Fibroblast of skin of back (primary cell): ENCODE results near the gene KRT81. TPM values are rescaled to one million over a fixed set of nuclear protein-coding genes. Genes with fewer than 3 reads are reported as not detected.

Experiments used
- DNase-seq: peaks from one replicate; pipeline ENCODE4 v3.0.0-alpha.2; 2013
- polyA plus RNA-seq, 2 experiments: library from polyadenylated mRNA; unstranded; fragments of 120-200 nt; gene quantifications; one replicate each; pipeline ENCODE4 v1.2.1, GENCODE V29; 2013; ENCODE audit not compliant: insufficient read length in 2 of 2

The KRT81 gene
- 0.53 TPM for polyA plus RNA-seq (2013, experiment 1 of 2; ENCODE audit: insufficient read length)
- polyA plus RNA-seq (2013, experiment 2 of 2; ENCODE audit: insufficient read length) = 0.66 TPM

DNA sequence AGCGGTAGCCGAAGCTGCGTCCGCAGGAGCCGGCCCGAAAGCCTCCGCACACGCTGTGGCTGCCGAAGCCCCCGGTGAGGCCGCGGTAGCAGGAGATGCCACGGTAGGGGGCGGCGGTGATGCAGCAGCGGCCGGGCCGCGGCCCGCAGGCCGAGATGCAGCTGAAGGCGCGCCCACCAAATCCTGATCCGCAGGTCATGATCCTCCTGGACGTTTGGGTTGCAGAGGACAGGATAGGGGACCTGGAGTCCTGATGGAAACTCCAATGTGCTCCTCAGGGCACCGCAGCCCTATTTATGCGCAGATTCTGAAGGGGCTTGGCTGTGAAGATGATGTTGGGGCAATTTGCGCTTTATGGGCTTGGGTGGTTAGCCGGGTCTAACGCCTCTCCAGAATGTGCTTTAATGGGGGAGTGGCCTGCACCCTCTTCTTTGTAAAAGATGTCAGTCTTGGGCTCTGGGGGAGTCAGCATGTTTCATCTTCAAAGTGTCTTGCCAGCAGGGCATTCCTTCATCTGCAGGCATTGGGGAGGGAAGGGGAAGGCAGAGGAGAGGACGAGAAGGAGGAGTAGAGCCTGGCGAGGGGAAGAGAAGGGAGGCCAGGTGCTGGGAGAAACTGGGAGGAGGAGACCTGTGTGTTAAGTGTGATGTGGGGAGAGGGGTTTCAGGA lies at the start of gene KRT81:
Gene KRT81 (minus strand): TSS at position 268 of the 669 bp plus-strand sequence. CDS start 69 bp downstream, at position 199.
- no peak for DNase-seq

DNA sequence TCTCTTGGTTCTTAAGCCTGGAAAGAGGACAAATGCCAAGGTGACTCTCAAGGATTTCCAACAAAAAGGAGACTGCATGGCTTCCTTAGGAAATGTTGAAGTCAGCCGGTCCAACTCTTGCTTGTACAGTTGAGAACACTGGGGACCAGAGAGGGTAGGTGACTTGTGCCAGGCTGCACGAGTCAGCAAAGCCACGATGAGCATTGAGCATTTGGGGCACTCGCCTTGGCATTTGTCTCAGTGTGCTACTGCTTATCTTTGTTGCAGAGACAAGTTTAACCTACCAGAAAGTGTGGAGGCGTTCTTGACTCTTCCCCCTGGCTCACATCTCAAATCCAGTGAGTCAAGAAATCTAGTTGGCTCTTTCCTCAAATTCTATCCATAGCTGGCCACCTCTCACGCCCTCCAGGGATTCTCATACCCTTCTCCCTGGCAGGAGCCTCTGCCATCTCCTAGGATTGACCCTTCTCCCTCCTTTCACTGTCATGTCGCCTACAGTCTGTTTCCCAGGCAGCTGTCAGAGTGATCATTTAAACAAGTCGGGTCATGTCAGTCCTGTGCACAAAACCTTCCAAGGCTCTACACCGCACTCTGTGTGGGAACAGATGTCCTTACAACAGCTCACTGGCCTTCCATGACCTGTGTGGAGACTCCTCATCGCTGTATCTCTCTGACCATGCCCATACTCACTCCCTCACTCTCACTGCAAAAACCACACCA lies 47.1 kb upstream of the KRT81 start:
- DNase-seq = no peak

DNA sequence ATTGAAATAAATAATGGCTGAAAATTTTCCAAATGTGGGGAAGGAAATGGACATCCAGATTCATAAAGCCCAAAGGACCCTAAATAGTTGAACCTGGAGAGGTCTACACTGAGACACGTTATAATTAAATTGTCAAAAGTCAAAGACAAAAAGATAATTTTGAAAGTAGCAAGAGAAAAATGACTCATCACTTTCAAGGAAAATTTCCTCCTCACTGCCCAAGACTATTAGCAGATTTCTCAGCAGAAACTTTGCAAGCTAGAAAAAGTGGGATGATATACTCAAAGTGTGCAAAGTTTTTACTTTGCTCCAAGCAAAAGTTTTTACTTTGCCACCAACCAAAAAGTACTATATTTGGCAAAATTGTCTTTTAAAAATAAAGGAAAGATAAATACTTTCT lies 45.7 kb upstream of the KRT81 start:
- DNase-seq = no peak

DNA sequence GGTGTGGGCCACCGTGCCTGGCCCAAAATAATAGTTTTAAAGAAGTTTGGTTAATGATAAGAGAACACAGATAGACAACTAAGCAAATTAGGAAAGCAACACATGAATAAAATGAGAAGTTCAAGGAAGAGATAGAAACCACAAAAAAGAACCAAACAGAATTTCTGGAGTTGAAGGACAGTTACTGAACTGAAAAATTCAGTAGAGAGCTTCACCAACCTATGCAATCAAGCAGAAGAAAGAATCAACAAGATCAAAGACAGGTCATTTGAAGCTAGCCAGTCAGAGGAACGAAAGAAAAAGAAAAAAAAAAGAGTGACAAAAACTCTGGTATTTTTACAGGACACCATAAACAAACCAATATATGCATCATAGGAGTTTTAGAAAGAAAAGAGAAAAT lies 45.3 kb upstream of the KRT81 start:
- DNase-seq = no peak

DNA sequence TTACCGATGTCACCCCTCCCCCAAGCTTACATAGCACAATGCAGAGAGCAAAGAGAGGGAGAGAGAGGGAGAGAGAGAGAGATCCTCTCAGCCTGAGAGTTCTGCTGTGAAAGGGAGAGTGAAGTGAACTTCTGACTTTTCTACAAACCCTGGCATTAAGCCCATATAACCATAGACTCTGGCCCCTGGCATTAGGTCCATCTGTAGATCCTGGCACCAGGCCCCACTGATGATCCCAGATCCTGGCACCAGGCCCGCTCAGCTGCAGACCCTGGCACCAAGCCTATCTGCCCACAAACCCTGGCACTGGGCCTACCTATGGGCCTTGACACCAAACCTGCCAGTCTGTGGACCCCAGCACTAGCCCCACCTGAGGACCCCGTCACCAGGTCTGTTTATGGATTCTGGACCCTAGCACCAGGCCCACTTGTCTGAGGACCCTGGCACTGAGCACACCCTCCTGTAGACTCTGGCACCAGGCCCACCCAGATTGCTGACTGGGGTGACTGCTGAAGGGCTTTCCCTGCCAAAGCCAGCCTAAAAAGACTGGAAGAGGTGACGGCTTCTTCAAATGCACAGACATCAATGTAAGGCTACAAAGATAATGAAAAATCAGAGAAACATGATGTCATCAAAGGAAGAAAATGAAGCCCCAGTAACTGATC lies 44.4 kb upstream of the KRT81 start:
- DNase-seq = no peak

DNA sequence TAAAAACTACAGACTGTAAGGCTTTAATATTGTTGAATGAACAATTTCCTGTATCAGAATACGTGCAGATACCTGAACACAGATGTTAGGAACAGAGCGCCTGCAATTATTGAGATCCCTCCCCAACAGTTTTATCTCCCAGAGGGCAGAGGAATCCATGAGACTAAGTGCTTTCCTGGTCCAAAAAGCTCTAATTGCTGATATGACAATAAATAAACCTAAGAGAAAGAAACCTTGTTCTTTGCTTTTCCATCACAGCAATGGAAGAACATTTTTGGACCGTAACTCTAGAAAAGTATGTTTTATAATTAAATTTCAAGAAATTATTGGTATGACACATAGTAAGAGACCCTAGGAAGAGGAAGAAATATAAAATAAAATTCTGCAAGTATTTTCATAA lies 42.9 kb upstream of the KRT81 start:
- DNase-seq = no peak

DNA sequence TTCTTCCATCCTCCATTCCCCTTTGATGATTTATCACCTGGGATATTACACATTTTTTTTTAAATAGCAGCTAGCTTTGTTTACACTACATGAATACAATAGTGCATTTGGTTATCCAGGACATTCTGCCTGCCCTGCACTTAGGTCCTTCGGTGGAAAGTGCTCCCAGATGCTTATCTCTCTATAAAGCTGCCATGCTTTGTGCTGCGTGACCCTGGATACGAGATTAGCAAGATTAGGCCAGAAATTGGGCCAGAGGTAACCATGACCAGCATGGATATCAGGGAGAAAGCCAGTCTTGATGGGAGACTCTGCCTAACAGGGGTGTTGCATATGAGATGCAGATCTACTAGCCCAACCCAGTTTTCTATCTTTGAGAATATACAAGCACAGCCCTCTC lies 42.0 kb upstream of the KRT81 start:
- no peak for DNase-seq

DNA sequence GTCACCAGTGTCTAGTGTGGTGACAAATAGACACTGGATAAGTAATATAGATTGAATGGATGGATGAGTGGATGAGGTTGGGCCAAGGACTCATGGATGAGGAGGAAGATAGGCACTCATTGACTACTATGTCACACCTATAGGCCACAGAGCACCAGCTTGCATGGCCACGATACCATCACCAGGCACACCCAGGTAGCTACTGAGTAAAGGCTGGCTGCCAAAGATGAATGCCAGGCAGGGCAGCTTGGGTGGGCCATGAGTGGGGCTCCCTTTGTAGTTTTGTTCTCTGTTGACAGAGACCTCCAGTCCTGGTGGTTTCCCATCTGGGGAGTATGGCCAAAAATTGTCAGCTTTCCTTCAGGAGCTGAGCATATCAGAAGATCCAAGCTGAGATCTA lies 41.0 kb upstream of the KRT81 start:
- DNase-seq = no peak

DNA sequence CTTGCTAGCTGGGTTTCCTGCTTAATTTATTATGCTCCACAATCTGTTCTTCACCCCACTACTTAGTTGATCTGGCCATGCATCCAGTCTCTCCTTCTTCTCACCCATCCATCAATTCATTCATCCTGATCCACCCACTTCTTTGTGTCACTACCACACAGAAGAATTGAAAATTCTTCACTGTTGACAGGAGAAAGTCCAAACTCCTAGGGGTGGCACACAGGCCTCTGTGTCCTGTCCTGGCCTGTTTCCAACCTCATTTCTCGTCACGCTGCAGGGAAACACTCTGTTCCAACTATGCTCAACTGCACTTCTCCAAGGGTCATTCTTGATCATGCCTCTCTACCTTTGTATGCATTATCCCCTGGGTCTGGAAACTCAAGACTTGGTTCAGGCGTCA lies 40.5 kb upstream of the KRT81 start:
- DNase-seq = no peak

DNA sequence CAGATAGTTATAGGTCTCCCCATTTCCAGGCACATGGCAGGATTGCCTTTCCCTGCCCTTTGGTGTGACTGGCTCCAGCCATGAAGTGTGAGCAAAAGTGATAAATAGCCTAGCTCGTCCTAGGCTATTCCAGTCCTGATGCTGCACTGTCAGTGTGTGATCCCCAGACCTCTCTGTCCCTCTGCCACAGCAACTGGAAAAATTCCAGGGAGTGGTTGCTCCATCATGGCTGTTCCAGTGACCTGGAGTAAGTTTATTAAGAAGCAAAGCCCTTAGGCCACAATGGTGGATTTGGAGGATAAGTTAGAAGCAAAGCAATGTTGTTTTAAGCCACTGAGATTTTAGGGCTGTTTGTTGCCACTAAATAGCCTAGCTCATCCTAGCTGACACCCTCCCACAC lies 39.7 kb upstream of the KRT81 start:
- DNase-seq = no peak

DNA sequence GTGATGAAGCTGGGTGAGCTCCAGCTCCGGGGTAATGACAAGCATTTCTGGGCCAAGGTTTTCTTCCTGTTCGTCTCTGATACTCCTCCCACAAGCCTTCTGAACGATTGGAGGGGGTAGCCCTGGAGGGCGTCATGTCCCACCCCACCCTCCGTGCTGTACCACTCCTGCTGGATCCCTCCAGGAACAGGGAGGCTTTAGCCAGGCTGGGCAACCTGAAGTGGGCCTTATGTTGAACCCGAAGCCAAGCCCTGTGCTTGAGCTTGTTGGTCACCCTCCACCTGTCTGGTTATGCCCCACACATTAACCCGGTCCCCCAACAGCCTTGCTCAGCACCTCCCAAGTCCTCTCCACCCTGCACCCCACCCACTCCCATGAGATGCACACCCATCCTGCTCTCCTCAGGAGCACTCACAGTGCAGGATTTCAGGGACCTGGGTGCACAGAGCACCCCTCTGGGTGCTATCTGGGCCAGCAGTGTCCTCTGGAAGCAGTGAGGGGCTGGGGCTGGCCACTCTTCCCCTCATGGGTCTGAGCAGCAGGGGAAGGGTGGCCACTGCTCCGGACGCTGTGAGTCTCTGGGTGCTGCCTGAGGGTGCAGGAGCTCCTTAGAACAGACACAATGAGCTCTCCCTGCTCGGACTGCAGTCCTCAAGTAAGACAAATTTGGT lies 36.6 kb upstream of the KRT81 start:
- no peak for DNase-seq

DNA sequence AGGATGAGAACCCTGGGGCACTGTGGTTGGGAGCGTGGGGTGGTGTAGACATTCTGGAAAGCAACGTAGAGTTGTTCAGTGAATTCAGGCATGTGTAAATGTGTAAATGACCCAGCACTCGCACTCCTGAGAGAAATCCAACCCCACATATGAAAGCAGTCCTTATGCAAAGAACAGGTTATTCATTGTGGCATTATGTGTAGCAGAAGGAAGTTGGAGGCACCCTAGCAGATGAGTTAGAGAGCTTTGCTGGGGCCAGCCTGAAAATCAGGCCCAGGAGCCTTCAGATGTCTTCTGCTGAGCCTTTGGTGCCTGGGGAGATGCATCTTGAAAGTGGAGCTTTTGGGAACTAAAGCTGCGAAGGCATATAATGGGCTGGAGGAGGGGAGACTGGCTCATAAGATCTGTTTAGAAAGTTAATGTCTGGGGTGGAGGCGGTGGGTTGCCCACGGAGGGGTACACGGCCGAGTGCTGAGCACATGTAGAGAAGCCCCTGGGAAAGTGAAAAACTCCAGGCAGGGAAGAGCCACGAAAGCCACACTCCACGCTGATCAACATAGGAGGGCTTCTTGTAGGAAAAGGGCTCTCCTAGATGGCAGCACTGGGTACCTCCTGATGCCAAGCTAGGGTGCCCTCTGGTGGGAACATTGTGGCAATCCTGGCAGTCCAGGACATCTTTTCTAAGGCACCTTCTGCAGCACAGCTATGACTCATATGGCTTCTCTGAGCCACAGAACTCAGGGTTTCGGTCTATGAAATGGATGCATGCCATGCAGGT lies 35.9 kb upstream of the KRT81 start:
- DNase-seq = peak; percentile 92

DNA sequence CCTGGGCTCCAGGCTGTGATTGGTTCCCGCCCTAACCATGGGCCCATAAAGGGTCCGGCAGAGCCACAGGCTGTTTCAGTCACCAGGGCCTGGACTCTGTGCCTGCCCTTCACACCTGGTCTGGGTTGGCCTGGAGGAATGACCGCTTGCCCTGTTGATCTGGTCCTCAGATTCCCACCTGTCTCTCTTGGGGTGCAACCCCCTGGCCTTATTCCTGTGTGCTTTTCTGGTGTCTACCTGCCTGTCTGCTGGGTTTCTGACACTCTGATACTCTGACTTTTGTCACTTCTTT lies 32.8 kb upstream of the KRT81 start:
- no peak for DNase-seq

DNA sequence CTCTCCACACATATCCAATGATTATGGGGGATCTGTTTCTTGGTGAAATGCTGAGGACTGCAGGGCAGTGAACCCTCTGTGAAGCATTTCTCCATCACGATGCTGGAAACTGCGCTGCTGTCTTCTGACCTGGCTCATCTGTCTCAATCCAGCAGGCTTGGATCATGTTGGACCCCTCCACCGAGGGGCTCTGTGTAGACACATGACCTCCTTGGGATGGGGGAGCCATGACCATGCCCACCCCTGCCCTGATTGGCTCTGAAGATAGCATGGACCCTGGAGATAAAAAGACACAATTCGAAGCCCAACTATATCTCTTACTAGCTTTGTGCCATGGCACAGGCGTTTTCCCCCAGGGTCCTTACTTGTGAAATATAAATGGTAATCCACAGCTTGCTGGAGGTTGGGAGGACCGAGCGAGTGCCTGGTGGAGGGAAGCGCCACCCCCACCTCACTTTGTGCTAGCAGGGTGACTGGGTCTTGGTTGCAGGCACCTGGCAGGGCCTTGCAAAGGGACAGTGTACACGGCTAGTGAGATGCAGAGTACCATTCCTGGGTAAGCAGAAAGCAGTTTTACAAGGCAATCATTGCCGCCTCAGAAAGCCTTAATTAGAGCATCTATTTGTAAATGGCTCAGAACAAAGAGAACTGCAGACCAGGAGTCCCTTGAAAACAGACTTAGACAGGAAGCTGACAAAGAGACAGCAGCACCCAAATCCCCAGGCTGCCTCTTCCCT lies 32.2 kb upstream of the KRT81 start:
- no peak for DNase-seq

DNA sequence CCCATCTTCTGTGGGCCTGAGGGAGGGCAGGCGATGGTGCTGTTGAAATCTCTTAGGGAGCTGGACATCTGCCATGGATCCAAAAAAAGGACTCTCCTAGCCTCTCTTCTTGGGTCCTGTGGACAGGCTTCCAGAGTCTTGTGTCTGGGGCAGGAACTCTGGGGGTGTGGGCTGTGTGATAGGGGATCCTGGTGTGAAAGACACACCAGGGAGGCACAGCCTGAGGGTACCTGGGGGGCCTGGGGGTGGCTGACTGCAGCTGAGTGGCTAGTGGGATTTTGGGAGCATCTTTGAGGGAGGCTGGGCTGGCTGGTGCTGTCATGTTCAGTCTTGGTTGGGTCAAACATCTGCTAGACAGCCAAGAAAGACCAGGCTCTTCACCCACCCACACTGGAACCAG lies 31.7 kb upstream of the KRT81 start:
- DNase-seq = no peak

DNA sequence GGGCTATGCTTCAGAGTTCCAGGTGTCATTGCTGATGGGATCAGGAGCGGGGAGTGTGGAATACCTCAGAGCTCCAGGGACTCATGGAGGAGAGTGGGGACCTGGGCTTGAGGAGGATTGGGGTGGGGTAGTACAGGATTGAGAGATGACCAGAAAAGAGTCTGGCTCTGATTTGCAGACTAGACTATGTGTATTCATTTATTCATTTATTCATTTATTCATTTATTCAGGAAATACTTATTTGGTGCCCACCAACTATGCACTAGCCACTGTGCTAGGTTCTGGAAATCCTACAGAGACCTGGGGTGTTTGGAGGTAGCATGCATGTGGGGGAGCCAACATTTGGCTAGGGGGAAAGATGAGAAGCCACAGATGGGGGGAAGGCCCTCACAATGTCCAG lies 30.7 kb upstream of the KRT81 start:
- DNase-seq = no peak

DNA sequence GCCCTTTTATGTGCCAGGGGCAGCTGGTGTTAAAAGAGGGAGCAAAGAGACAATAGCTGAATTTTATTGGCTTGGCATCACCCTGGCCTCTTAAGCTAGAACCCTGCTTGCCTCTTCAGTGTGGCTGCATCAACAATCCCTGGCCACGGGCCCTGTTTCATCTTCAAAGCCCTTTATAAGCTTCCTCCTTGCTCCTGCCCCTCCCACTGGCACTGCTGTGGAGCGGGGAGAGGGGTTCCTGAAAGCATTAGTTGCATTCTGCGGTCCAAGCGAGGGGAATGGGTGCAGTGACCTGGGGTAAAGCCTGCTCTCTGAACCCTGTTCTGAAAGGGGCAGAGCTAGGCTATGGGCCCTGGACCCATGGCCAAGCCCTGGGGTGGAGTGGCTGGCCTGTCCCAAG lies 30.1 kb upstream of the KRT81 start:
- no peak for DNase-seq

DNA sequence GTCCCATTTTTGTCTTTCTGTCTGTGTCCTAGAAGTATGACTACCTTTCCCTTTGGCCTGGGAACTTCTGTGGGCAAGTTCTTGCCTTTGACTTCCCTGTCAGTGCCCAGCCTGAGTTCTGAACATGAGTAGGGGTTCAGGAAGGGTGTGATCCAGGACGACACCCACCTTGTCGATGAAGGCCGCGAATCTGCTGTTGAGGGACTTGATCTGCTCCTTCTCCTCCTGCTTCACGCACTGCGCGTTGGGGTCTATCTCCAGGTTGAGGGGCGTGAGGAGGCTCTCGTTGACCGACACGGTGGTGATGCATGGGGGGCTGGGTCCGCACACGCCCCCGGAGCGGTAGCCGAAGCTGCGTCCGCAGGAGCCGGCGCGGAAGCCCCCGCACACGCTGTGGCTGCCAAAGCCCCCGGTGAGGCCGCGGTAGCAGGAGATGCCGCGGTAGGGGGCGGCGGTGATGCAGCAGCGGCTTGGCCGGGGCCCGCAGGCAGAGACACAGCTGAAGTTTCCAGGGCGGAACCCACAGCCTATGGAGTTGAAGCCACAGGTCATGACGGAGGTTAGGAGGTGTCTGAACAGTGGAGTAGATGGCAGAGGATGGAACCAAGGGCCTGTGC lies 29.6 kb upstream of the KRT81 start, which contains the start of gene KRT83:
Gene KRT83 (minus strand): TSS at position 615 of the 617 bp plus-strand sequence. CDS start 63 bp downstream, at position 552.
- DNase-seq = no peak

DNA sequence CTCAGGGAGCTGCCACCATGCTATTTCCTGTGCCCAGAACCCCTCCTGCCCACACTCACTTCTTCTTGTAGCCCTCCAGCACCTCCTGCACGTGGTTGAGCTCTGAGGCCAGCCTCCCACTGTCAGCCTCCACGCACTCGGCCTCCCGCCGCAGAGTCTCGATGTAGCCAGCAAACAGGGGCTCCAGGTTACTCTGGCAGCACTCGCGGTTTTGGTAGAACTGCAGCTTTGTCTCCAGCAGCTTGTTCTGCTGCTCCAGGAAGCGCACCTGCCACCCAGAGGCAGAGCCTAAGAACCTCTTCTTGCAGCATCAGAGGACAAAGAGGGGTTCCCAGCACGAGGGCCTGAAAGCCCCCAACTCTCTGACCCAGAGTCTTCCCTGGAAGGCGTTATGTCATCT lies 27.8 kb upstream of the KRT81 start:
- DNase-seq = no peak

DNA sequence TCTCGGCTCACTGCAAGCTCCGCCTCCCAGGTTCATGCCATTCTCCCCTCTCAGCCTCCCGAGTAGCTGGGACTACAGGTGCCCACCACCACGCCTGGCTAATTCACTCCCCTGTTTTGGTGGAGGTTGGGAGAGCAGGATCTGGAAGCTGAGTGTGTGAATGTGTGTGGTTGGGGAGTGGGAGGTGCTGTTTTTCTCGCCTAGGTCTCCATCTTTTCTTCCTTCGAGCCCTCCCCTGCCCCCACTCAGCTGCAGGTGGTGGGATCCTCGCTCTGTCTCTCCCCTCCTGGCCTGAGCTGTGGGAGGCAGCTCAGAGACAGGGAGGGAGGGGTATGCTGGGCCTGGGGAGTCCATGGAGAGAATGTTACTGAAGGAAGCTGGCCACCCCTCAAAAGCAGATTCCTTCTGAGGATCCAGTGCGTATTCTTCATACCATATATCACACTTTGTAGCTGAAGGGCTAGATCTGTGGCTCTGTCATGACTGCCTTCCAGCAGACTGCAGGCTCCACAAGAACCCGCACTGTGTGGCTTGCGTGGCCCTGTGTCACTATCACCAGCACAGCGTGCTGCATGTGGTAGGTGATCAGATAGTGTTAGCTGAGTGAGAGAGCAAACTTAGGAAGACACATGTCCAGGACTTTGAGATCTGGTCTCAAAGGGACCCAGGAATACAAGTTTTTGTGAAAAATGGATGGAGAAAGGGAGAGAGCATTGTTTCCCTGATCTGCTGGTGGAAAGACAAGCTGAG lies 27.1 kb upstream of the KRT81 start:
- DNase-seq = no peak
